SK-N-MC (cell line): ENCODE measurements around the gene PDE7B.

Source experiments
- EZH2 ChIP-seq: fragments of 200-600 bp; sonication (generic); IDR thresholded peaks from one replicate; pipeline ENCODE4 v1.6.1; 2017; ENCODE audit warnings: antibody characterized with exemption
- FOXP2 ChIP-seq: optimal IDR thresholded peaks from 2 replicates; pipeline ENCODE3; 2011; ENCODE audit warnings: mild to moderate bottlenecking, moderate library complexity; ENCODE audit not compliant: insufficient read depth; ENCODE audit errors: extremely low read length, control extremely low read depth
- POLR2AphosphoS5 ChIP-seq: IDR thresholded peaks from 2 replicates; pipeline ENCODE4 v1.6.1; 2012; ENCODE audit warnings: mild to moderate bottlenecking, low read depth, low read length, borderline replicate concordance

DNA sequence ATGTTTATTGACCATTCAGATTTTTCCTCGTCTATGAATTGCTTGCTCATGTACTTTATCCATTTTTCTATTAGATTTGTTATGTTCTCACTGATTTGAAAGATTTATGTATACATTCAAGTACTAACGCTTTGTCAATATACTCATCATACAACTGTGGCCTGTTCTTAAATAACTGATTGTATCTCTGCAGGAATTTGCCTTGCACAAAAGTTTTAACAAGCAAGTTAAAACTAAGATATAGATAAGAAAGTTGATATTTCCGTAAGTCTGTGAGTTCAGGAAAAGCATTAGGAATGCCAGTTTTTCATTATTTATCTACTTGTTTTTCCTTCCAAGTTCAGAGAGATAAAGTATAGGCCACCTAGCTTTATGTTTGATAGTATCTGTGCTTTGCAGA is 95.2 kb downstream of the PDE7B start:
- TF ChIP-seq POLR2AphosphoS5, result no peak
- no peak for TF ChIP-seq EZH2
- no peak for TF ChIP-seq FOXP2
